Esophagus mucosa (tissue), 1 donor: ENCODE measurements around the gene PIP5K1A. TPM values are rescaled to one million over a fixed set of nuclear protein-coding genes. Genes with fewer than 3 reads are reported as not detected.
"Not testable (repeated sequence)": the region's sequence is repeated elsewhere in the genome, so short reads cannot be mapped to it uniquely, and the experiment has no call there.

Experiments
- ATAC-seq: fragments of 200-7000 bp; cut with Tn5 transposase; one replicate; pipeline ENCODE4 v1.9.1; 2020
- total RNA-seq: library from RNA; stranded (reverse); gene quantifications from one replicate; pipeline ENCODE4 v1.2.4, GENCODE V29; 2023
- donor health status: DM: yes; HTN: yes; CAD: no.

The PIP5K1A gene
- total RNA-seq, 1 donor from 2014 or later = 28.2 TPM

DNA sequence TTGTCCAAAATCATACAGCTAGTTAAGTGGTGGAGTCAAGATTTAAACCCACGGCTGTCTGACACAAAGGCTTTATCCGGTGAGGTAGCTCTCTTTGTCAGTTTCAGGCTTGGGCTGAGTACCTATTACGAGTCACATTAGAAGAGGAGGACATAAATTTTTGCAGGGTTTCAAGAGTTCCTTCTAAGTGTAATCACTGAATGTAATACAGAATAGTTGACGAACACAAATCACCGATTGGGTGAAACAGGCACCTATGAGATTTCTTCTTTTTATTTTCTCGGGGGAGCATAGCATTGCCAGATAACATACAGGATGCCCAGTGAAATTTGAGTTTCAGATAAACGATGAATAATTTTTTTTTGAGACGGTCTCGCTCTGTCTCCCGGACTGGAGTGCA, 57.0 kb downstream of the PIP5K1A start:
- ATAC-seq = no peak

DNA sequence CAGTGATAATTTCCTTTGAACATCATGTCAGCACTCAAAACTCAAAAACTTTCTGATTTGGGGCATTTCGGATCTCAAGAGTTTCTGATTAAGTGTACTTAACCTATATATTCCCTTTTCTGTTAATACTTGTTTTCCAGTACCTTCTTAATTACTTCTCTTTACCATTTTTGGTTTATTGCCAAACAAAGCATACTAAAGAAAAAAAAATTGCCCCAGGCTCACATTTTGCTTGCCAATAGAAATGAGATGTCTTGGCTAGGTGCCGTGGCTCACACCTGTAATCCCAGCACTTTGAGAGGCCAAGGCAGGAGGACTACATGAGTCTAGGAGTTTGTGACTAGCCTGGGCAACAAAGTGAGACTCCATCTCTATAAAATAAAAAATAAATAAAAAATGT, 61.0 kb downstream of the PIP5K1A start:
- ATAC-seq = no peak

DNA sequence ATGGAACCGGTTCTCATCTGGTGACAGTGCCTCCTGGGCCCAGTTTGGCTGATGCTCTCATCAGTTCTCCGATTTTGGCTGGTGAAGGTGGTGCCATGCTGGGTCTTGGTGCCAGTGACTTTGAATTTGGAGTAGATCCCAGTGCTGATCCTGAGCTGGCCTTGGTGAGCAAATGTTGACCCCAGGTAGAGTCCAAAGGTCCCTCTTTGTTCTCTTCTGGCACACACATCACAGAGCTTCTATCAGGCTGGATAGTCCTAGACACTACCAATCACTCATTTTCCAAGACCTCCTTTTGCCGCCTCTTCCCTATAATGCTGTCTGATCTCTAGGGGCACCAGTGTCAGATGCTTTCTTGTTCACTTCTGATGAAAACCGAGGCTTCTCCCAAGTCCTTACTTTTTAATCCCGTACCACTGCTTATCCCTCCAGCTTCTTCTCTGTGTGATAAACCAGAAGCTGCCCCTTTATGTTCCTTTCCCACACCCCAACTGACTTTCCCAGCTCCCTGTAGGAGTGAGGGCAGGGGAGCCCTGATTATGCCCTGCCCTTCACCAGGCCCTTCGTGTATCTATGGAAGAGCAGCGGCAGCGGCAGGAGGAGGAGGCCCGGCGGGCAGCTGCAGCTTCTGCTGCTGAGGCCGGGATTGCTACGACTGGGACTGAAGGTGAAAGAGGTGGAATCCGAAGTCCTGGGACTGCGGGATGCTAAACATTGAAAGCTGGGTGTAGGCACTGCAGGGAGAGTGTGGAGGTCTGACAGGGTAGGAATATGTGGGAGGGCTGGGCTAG, 67.3 kb downstream of the PIP5K1A start:
- no peak for ATAC-seq

DNA sequence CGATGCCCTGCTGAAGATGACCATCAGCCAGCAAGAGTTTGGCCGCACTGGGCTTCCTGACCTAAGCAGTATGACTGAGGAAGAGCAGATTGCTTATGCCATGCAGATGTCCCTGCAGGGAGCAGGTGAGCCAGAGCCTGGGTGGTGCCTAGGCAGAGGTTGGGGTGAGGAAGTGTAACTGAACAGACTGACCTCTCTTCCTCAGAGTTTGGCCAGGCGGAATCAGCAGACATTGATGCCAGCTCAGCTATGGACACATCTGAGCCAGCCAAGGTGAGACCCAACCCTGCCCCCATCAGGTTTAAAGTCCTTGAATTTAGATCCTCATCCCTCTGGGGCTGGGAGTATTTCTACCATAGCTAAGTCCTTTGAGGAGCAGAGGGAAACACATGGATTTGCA, 68.0 kb downstream of the PIP5K1A start:
- ATAC-seq = no peak

DNA sequence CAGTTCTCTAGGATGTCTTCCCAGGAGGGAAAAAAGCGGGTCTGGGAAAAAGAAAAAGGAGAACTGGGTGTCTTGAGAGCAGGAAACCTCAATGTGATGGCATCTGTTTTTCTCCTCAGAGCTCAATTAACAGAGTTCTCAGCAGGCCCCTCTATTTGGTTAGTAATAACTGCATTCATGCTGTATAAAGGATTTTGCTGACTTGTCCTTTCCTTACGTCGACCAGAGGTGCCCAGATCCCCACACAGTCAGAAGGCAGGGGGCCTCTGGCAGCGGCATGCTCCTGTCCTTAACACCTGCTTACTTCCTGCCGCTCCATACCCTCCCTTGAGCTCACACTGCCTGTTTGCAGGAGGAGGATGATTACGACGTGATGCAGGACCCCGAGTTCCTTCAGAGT, 68.5 kb downstream of the PIP5K1A start:
- ATAC-seq = no peak

DNA sequence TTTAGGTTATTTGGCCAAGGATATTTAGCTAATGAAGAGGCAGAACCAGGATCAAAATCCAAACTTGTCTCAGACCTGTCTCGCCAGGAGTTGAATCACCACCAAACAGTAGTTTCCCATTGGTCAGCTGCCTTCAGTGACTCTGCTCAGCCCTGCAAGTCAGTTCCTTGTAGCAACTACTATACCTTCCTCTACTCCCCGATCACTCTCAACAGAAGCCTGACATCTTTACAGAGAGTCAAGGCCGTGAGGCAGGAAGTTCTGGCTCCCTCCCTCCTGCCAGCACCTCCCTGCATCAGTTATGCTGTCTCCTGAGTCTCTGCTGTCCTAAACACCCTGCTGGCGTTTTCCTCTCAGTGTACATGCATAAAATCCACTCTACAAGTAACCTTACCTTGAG, 69.4 kb downstream of the PIP5K1A start:
- peak; percentile 96 for ATAC-seq

DNA sequence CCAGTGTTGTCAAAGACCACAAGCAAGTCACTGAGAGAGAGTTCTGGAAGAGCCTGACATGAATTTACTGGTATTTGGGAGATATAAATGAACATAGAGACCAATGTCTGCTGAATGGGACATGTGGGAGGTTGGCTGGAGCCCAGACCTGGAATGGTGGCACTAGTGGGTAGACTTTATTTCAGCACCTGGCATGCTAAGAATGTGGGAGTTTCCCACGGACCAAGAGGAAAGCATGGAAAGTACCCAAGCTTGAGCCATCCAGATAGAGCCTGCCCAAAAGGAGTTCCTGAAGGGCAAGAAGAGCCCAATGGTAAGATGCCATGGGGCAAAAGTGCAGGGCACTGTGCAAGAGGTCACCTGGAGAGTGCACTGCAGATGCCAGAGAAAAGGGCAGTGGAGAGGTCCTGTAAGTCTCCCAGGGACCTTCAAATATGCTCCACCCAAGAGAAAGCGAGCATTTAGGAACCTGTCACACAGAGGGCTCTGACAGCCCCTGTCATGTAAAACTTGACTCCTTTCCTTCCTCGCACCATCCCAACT, 75.6 kb downstream of the PIP5K1A start:
- no peak for ATAC-seq

DNA sequence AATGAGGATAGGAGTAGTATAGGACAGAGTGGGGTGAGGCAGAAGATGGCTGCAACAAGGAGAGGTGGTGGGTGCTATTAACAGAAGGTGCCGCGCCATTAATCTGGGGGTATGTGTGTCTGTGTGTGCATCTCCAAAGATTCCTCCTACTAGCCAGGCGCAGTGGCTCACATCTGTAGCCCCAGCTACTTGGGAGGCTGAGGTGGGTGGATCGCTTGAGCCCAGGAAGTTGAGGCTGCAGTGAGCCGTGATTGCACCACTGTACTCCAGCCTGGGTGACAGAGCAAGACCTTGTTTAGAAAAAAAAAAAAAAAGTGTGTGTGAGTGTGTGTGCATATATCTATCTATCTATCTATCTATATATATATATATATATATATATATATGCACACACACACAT, 77.0 kb downstream of the PIP5K1A start:
- ATAC-seq = not testable (repeated sequence)

DNA sequence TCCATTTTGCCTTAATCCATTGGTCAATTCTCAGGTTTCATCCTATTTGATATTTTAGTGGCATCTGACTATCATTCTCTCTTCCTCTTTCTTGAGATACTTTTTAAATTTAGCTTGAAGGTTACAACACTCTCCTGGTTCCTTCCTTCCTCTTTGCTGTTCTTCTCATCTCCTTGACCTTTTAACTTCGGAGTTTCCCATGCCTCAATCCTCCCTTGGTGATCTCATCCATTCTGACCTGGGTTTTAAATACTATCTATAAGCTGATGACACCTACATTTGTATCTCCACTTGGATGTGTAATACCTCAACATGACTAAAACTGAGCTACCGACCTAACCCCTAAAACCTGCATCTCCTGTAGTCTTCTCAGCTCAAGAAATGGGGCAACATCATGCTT, 78.9 kb downstream of the PIP5K1A start:
- ATAC-seq = no peak

DNA sequence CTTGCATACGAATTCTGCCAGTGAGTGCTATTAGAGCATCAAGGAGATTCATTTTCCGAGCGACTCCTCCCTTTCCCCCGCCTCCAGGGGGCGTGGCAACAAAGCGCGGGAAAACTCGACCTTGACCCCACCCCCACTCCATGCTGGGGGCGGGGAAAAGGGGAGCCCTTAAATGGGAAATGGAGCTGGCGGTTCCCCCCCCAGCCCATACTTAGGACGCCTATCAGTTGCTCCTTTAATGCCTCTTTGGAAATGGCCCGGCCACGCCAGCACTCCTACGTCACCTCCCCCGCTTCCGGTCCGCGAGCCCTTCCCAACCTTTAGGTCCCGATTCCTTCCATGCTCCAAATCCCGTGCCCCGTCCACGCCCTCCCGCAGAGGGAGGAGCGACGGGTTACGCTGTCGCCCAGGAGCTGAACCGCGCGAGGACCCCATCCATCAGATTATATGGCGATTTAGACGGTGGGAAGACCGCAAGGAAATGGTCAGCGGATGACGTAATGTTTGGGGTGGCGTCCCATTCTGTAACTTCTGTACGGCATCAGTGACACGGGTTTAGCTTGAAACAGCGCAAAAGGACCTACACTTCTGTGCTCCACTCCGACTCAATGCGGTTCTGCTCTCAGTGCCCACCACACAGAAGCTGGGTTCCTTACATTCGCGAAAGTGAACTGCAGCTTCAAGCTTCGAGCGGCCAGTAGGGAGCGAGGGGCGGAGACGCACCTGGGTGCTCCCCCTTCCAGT, 83.0 kb downstream of the PIP5K1A start:
- ATAC-seq = peak; percentile 85

DNA sequence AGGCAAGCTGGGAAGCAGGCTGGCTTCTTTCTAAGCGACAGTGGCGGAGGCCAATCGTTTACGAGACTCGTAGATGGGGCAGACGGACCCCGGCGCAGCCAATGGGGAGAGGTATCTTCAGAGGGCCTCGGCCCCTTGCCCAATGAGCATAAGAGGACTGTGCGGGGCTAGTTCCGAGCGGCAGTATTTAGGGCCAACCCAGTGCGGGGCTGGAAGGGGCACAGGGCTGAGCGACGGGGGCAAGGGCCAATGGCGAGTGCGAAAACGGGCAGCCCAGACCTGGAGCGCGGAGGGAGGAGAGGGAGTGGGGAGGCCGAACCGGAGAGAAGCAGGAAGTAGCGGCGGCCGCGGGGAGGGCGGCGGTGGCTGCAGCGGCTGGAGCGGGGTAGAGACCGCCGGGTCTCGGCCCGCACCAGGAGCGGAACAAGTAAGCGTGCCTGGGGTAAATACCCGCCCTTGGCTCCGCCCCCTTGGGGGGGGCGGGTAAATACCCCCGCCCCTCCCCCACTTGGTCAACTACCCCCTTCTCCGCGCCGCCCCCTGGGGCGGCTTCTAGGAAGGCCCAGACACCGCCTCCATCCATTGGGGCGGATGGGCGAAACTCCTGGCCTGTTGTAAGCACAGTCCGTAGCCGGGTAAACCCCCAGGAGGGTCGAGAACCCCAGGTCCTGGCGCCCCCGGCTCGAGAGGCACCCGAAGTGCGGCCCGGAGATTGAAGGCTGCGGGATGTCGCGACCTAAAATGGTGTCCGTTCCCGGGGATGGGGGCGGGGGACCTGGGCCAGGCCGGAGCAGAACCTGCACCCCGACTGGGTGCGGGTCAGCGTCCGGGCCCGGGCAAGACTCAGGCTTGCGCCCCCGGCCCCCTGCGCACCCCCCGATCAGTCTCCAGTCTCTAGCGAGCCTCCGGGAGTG, 83.9 kb downstream of the PIP5K1A start, which contains the start of gene ZNF687:
ZNF687 (plus strand) TSS at position 331 of the 914 bp plus-strand sequence. CDS start 3,993 bp downstream, outside the sequence.
- ATAC-seq = peak; percentile 95

DNA sequence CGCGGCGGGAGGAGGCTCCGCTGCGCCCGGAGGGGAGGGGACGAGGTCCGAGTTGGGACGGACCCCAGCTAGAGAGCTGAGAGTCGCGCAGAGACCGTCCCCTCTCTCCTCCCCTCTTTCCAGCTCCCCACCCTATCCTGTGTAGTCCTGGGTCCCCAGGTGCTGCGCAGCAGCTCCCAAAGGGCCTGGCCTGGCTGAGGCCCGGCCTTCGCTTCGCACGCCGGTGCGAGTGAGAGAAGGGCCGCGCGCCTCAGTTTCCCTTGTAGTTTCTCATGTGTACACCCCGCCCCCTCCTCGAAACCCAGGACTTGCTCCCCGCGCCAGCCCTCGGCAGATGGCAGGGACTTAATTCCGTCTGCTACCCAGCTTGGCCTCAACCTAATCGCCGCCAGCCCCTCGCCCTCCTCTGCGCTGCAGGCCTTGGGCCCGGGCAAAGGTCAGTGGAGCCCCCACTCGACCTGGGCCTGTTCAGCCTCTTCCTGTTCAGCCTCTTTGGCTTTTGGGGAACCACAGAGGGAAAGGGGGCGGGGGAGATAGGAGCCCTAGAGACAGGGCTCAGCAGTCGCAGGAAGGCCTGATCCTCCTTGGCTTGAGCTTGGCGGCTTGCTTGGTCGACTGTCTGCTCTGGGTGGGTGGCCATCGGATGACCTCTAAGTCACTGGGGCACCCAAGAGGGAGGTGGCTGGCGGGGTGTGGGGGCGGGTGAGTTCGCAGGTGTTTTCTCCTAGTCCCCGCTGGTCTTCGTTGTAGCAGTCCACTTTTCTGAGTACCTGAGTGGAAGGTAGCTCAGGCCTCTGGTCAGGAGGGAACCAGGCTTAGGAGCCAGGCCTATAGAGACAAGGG, 84.8 kb downstream of the PIP5K1A start:
- peak; percentile 1 for ATAC-seq

DNA sequence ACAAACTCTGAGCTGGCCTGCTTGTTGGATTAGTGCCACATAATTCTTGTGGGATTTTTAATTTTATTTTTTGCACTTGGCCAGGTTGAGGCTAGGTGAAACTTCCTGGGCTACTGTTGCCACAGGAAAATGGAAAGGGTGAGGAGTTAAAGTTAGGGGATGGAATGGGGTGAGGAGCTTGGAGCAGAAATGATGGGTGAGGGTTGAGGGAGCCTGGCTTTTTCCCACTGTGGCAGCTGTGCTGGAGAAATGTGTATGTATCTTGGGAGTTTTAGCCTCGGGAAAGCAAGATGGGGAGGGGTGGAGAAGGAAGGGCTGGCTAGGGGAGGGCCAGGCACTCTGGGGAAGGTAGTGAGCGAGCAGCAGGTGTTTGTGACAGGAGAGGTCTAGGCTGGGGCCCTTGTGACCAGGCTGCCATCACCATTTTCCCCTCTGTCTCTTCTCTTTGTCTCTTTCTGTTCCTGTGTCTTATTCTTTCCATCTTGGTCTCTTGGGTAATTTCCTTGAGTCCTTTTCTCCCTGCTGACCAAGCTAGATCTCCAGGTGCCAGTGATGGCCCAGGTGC, 85.7 kb downstream of the PIP5K1A start:
- no peak for ATAC-seq

DNA sequence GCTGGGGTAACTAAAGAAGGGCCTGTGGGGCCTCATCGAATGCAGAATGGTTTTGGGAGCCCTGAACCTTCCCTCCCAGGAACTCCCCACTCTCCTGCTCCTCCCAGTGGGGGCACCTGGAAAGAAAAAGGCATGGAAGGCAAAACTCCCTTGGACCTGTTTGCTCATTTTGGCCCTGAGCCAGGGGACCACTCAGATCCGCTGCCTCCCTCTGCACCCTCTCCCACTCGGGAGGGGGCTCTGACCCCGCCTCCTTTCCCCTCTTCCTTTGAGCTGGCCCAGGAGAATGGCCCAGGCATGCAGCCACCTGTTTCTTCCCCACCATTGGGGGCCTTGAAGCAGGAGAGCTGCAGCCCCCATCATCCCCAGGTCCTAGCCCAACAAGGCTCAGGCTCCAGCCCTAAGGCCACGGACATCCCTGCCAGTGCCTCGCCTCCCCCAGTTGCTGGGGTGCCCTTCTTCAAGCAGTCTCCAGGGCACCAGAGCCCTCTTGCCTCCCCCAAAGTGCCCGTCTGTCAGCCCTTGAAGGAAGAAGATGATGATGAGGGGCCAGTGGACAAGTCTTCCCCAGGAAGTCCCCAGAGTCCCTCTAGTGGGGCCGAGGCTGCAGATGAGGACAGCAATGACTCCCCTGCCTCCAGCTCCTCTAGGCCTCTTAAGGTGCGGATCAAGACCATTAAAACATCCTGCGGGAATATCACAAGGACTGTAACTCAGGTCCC, 88.4 kb downstream of the PIP5K1A start:
- no peak for ATAC-seq

DNA sequence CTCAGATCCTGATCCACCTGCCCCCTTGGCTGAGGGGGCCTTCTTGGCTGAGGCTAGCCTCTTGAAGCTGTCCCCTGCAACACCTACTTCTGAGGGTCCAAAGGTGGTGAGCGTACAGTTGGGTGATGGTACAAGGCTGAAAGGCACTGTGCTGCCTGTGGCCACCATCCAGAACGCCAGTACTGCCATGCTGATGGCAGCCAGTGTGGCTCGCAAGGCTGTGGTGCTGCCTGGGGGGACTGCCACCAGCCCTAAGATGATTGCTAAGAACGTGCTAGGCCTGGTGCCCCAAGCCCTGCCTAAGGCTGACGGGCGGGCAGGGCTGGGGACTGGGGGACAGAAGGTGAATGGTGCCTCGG, 89.0 kb downstream of the PIP5K1A start:
- no peak for ATAC-seq

DNA sequence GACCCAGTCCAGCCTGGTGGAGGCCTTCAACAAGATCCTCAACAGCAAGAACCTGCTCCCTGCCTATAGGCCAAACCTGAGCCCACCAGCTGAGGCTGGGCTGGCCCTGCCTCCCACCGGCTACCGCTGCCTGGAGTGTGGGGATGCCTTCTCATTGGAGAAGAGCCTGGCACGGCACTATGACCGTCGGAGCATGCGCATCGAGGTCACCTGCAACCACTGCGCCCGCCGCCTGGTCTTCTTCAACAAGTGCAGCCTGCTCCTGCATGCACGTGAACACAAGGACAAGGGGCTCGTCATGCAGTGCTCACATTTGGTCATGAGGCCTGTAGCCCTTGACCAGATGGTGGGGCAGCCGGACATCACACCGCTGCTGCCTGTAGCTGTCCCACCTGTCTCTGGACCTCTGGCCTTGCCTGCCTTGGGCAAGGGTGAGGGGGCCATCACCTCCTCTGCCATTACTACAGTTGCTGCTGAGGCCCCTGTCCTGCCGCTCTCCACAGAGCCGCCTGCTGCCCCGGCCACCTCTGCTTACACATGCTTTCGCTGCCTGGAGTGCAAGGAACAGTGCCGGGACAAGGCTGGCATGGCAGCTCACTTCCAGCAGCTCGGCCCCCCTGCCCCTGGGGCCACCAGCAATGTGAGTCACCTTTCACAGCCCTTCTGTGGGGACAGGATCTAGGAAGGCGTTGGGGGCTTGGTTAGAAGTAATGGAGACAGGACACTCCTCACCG, 89.6 kb downstream of the PIP5K1A start:
- no peak for ATAC-seq

DNA sequence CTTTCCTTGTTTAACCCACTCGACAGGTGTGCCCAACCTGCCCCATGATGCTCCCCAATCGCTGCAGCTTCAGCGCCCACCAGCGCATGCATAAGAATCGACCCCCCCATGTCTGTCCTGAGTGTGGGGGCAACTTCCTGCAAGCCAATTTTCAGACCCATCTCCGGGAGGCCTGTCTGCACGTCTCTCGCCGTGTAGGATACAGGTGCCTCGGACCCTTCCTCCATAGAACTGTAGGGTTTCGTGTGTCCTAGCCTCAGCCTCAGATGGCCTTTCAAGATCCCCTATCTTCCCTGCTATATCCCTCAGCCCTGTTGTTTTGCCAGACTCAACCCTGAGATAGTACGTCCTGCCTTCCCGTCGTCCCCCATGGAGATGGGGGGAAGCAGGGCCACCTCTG, 90.2 kb downstream of the PIP5K1A start:
- ATAC-seq = no peak

DNA sequence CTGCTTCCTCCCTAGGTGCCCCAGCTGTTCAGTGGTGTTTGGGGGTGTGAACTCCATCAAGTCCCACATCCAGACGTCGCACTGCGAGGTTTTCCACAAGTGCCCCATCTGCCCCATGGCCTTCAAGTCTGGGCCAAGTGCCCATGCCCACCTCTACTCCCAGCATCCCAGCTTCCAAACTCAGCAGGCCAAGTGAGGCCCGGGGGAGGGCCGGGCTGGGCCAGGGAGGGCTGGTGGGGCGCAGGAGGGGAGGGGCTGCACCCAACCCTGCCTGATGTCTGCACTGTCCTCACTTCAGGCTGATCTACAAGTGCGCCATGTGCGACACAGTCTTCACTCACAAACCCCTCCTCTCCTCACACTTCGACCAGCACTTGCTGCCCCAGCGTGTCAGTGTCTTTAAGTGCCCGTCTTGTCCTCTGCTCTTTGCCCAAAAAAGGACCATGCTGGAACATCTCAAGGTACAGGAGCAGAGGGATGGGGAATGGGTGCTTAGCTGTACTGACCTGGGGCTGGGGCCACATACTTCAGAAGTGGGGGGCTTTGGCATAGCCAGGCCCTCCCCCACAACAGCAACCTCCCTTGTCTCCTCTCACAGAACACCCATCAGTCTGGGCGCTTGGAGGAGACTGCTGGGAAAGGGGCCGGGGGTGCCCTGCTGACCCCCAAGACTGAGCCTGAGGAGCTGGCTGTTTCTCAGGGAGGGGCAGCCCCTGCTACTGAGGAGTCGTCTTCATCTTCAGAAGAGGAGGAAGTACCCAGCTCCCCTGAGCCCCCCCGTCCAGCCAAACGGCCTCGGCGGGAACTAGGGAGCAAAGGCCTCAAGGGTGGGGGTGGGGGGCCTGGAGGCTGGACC, 91.0 kb downstream of the PIP5K1A start:
- ATAC-seq = no peak
